ENCODE results near the gene EPB41.

- TF ChIP-seq, protein P1, sequence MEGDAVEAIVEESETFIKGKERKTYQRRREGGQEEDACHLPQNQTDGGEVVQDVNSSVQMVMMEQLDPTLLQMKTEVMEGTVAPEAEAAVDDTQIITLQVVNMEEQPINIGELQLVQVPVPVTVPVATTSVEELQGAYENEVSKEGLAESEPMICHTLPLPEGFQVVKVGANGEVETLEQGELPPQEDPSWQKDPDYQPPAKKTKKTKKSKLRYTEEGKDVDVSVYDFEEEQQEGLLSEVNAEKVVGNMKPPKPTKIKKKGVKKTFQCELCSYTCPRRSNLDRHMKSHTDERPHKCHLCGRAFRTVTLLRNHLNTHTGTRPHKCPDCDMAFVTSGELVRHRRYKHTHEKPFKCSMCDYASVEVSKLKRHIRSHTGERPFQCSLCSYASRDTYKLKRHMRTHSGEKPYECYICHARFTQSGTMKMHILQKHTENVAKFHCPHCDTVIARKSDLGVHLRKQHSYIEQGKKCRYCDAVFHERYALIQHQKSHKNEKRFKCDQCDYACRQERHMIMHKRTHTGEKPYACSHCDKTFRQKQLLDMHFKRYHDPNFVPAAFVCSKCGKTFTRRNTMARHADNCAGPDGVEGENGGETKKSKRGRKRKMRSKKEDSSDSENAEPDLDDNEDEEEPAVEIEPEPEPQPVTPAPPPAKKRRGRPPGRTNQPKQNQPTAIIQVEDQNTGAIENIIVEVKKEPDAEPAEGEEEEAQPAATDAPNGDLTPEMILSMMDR (IDR thresholded peaks at IDR 0.05): no peak
- TF ChIP-seq EP300 (IDR thresholded peaks at IDR 0.05): no peak
These were observed 115.3 kb downstream of the EPB41 start for GRCh38 chr1:29029667-29030066.

Measured in ovary (tissue), 3 donors.